ENCODE data around the gene CHIC2. TPM values are rescaled to one million over a fixed set of nuclear protein-coding genes. Genes with fewer than 3 reads are reported as not detected.

Gene CHIC2
- polyA plus RNA-seq, 3 donors: 23.1 to 83.3 (median 73.4) TPM

DNA sequence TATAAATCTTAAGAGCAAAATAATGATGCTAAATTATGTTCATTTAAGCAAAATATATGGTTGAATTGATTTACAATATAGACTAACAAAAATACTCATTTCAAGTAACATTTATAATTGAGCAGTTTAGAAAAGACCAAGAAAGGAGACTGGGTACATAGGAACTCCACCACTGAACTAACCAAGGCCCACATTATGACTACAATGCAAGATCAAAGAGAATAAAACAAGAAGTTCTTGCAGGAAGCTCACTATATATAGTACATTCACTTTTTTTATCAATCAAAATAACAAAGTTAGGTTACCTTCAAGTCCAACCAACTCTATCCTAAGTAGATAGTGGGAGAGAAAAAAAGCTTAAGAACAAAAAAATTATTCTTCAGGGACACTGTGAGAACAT is 8.0 kb downstream of the CHIC2 start:
- Histone ChIP-seq H3K27ac (ENCODE audit: low read depth in 1 of 2, low read length in 2 of 2) (no peak overlapping the region), H3K4me2 (replicated peaks; ENCODE audit: extremely low read depth, low read length, poor library complexity, severe bottlenecking) (no peak overlapping the region), H3K27me3 (ENCODE audit: control insufficient read depth in 2 of 2, insufficient read depth in 2 of 2, low read length in 2 of 2) (no peaks in the 10 kb centered on the region), H4K20me1 (ENCODE audit: insufficient read depth, low read length) (peaks cover 100% of the 10 kb centered on the region), H3K79me2 (ENCODE audit: insufficient read depth, low read length) (peaks cover 100% of the 10 kb centered on the region), H3K9ac (ENCODE audit: insufficient read depth, low read length, poor library complexity, severe bottlenecking) (no peak overlapping the region), H3K9me3 (replicated peaks in 1 of 2; ENCODE audit: control insufficient read depth in 1 of 2, insufficient read depth in 1 of 2, low read length in 2 of 2) (no peaks in the 10 kb centered on the region), H3K4me3 (replicated peaks in 1 of 3; ENCODE audit: low read depth in 2 of 3, low read length in 3 of 3) (no peak overlapping the region), H3K4me1 (ENCODE audit: control insufficient read depth in 1 of 2, insufficient read depth in 2 of 2, low read length in 2 of 2) (peaks cover 5 to 25% of the 10 kb centered on the region in 2 donors), H2AFZ (ENCODE audit: insufficient read depth, low read depth, low read length, poor library complexity, severe bottlenecking) (no peak overlapping the region), H3K36me3 (replicated peaks in 1 of 2; ENCODE audit: control insufficient read depth in 1 of 2, insufficient read depth in 2 of 2, low read length in 2 of 2) (no peaks in the 10 kb centered on the region)
- Mint-ChIP-seq H3K36me3 (peaks cover 7 to 13% of the 10 kb centered on the region in 2 donors), H3K4me3 (no peak overlapping the region), H3K4me1 (peaks cover 62% of the 10 kb centered on the region), H3K27ac (no peak overlapping the region), H3K27me3 (ENCODE audit: low read depth in 3 of 3) (no peaks in the 10 kb centered on the region), H3K9me3 (no peaks in the 10 kb centered on the region)
- TF ChIP-seq, protein P1, sequence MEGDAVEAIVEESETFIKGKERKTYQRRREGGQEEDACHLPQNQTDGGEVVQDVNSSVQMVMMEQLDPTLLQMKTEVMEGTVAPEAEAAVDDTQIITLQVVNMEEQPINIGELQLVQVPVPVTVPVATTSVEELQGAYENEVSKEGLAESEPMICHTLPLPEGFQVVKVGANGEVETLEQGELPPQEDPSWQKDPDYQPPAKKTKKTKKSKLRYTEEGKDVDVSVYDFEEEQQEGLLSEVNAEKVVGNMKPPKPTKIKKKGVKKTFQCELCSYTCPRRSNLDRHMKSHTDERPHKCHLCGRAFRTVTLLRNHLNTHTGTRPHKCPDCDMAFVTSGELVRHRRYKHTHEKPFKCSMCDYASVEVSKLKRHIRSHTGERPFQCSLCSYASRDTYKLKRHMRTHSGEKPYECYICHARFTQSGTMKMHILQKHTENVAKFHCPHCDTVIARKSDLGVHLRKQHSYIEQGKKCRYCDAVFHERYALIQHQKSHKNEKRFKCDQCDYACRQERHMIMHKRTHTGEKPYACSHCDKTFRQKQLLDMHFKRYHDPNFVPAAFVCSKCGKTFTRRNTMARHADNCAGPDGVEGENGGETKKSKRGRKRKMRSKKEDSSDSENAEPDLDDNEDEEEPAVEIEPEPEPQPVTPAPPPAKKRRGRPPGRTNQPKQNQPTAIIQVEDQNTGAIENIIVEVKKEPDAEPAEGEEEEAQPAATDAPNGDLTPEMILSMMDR (IDR thresholded peaks at IDR 0.05): no peak
- no peak for DNase-seq
- intact Hi-C loops (cut with micrococcal nuclease): no loop called here

GRCh38 chr4:54055494-54055893 is 8.9 kb downstream of the CHIC2 start:
- Mint-ChIP-seq H3K36me3 (peaks cover 11 to 13% of the 10 kb centered on the region in 2 donors), H3K27ac (no peak overlapping the region), H3K4me1 (peaks cover 62% of the 10 kb centered on the region), H3K4me3 (no peak overlapping the region), H3K9me3 (no peaks in the 10 kb centered on the region), H3K27me3 (ENCODE audit: low read depth in 3 of 3) (no peaks in the 10 kb centered on the region)
- Histone ChIP-seq H3K27me3 (ENCODE audit: control insufficient read depth in 2 of 2, insufficient read depth in 2 of 2, low read length in 2 of 2) (no peaks in the 10 kb centered on the region), H2AFZ (ENCODE audit: insufficient read depth, low read depth, low read length, poor library complexity, severe bottlenecking) (no peak overlapping the region), H3K4me1 (ENCODE audit: control insufficient read depth in 1 of 2, insufficient read depth in 2 of 2, low read length in 2 of 2) (peaks cover 4 to 16% of the 10 kb centered on the region in 2 donors), H3K9ac (ENCODE audit: insufficient read depth, low read length, poor library complexity, severe bottlenecking) (no peak overlapping the region), H3K27ac (ENCODE audit: low read depth in 1 of 2, low read length in 2 of 2) (no peak overlapping the region), H3K9me3 (replicated peaks in 1 of 2; ENCODE audit: control insufficient read depth in 1 of 2, insufficient read depth in 1 of 2, low read length in 2 of 2) (no peaks in the 10 kb centered on the region), H4K20me1 (ENCODE audit: insufficient read depth, low read length) (peaks cover 100% of the 10 kb centered on the region), H3K79me2 (ENCODE audit: insufficient read depth, low read length) (peaks cover 100% of the 10 kb centered on the region), H3K4me3 (replicated peaks in 1 of 3; ENCODE audit: low read depth in 2 of 3, low read length in 3 of 3) (no peak overlapping the region), H3K4me2 (replicated peaks; ENCODE audit: extremely low read depth, low read length, poor library complexity, severe bottlenecking) (no peak overlapping the region), H3K36me3 (replicated peaks in 1 of 2; ENCODE audit: control insufficient read depth in 1 of 2, insufficient read depth in 2 of 2, low read length in 2 of 2) (peaks cover 0 to 2% of the 10 kb centered on the region in 2 donors)
- TF ChIP-seq, protein P1 (IDR thresholded peaks at IDR 0.05): no peak
- intact Hi-C loops (cut with micrococcal nuclease): no loop called here
- no CpG with 5 or more reads among the region's 1 CpG for WGBS (ENCODE audit: insufficient coverage)
- DNase-seq: no peak

Measured in CD14-positive monocyte (primary cell).